AML-193 (cell line): ENCODE results near the gene EXOC6.
A peak's percentile ranks its signal among the peaks of the same experiment; 100 is the strongest.
"Not testable (repeated sequence)": the region's sequence is repeated elsewhere in the genome, so short reads cannot be mapped to it uniquely, and the experiment has no call there.

Experiments used
- DNase-seq, 2 experiments: peaks; one replicate each; lab custom pipeline; 2025; lab: John Stamatoyannopoulos, UW

The EXOC6 gene

GRCh38 chr10:93081318-93081717 is 233.0 kb downstream of the EXOC6 start:
- no peak for DNase-seq

- DNase-seq, result no peak
These were observed 233.5 kb downstream of the EXOC6 start for GRCh38 chr10:93081834-93082233.

GRCh38 chr10:93083743-93084539 is 235.6 kb downstream of the EXOC6 start:
- no peak for DNase-seq

DNA sequence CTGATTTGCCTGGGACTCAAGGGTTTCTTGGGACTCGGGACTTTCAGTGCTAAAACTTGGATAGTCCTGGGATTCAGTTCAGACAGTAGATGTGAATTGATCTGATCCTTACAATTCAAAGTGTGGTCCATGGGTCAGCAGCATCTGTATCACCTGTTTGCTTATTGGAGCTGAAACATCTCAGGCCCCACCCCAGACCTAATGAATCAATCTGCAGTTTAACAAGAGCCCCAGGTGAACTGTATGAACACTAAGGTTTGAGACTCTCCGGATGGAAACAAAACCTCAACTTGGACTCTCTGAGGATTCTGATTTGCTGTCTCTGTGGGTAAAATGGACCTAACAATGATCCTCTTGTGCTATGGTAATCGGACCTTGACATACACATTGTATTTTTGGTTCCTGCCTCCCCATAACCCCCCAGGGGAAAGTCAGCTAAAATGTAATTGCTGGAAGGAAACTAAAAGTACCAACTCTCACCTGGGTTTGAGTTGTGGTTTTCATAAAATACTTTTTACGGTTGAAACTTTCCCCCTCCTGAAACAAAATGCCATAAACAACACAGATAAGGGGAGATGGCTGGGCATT is 237.0 kb downstream of the EXOC6 start:
- DNase-seq, result no peak

DNA sequence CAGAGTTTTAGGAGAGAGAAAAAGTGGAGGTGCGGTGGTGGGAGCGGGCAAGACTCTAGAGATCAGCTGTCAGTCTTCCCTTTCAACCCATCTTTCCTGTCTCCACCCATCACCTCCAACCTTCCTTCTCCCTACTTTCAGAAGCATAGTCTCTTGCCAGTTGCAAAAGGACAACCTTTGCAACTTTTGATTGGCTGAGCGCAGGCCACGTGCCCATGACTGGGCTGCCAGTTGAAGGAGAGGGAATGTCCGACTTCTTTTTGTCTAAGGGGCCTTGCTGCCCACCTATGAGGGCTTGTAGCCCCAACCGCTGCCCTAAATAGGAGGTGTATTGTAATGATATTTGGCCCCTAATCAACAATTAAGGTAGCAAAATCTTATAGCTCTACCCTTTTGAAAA is 238.0 kb downstream of the EXOC6 start:
- no peak for DNase-seq

GRCh38 chr10:93087846-93088245 is 239.5 kb downstream of the EXOC6 start:
- DNase-seq, result no peak

DNA sequence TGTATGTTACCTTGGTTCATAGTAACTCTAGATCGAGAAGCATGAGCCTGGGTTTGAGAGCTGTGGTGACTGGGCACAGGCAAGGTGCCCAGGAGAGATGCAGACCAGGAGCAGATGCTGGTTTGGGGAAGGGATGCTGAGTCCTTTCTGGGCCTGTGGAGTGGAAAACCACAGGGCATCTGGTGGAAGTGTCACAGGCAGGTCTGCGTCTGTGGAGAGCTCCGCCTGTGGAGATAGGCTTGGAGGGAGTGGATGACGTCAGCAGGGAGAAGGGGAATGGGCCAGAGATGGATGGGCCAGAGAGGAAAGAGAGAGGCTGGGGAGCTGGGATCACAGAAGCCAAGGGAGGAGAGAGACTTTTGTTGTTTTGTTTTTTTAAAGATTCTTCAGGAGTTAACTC is 240.1 kb downstream of the EXOC6 start:
- no peak for DNase-seq

- no peak for DNase-seq
These were observed 242.3 kb downstream of the EXOC6 start for GRCh38 chr10:93090619-93091018.

- DNase-seq, result peak; percentile 33 to 37
These were observed 243.6 kb downstream of the EXOC6 start for GRCh38 chr10:93091960-93092359.

GRCh38 chr10:93095225-93095624 is 246.9 kb downstream of the EXOC6 start:
- no peak for DNase-seq

DNA sequence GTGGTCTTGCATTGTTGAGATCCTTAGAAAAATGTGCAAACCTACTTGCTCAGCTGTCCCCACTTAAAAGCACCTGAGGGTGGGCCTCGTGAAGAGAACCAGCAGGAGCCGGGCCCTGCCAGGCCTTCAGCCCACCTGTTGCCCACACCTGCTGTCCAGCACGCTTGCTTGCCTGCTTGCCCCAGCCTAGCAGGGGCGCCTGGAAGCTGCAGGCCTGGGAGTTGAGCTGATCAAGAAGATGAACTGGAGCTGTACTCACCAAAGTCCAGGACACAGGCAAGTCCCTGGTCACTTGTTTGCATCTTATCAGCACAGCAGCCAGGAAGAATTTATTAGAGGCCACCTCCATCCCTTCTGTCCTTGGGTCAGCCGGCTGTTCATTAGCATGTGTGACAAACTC is 248.6 kb downstream of the EXOC6 start:
- no peak for DNase-seq

GRCh38 chr10:93097386-93097785 is 249.1 kb downstream of the EXOC6 start:
- no peak for DNase-seq

- DNase-seq, result no peak
These were observed 250.5 kb downstream of the EXOC6 start for GRCh38 chr10:93098816-93099215.

DNA sequence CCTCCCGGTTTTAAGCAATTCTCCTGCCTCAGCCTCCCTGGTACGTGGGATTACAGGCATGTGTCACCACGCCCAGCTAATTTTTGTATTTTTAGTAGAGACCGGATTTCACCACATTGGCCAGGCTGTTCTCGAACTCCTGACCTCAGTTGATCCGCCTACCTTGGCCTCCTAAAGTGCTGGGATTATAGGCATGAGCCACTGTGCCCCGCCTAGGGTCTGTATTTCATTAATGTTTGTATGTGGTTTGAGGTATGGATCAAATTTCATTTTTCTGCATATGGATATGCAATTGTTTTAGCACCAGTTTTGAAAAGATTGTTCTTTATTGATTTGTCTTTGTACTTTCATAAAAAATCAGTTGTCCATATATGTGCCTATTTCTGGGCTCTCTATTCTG is 251.3 kb downstream of the EXOC6 start:
- no peak for DNase-seq

DNA sequence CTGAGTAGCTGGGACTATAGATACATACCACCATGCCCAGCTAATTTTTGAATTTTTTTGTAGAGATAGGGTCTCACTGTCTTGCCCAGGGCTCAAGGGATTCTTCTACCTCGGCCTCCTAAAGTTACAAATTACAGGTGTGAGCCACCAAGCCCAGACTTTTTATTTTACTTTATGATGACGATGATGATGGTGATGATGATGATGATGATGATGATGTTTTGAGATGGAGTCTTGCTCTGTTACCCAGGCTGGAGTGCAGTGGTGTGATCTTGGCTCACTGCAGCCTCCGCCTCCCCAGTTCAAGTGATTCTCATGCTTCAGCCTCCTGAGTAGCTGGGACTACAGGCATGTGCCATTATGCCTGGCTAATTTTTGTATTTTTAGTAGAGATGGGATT is 252.8 kb downstream of the EXOC6 start:
- DNase-seq, result not testable (repeated sequence)

DNA sequence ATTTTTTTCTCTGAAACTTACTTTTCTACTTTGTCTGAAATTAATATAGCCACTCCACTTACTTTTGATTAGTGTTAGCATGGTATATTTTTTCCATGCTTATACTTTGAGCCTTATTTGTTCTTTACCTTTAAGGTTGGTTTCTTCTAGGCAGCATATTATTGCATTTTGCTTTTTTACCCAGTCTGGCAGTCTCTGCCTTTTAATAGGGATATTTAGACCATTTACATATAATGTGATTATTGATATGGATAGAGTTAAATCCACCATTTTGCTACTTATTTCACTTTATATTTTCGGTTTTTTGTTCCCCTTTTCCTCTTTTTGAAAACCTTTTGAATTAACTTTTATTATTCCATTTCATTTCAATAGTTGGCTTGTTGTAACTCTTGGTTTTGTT is 255.6 kb downstream of the EXOC6 start:
- DNase-seq, result no peak

DNA sequence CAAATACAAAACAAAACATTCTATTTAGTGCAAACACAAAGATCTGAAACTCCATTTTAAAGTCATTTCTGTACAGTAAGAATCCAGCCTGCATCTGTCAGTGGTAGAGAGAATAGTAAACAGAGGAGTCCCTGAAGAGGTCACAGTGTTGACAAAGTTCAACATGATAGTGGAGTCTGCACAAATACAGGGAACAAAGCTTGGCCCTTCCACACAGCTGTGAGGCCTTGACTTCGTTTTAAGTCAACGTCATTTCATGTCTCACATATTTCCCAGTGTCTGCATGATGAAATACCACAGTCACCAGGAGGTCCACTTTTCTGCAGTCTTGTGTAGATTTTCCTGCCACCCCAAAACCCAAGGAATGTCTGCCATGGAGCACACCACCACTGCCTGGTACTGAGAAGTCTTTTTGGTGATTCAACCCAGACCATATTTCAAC is 258.3 kb downstream of the EXOC6 start:
- no peak for DNase-seq
